Measurements from ENCODE around the gene EPB41L3. TPM values are rescaled to one million over a fixed set of nuclear protein-coding genes. Genes with fewer than 3 reads are reported as not detected.

Gene EPB41L3
- total RNA-seq, 1 donor from 2014 or later = 58.1 TPM

DNA sequence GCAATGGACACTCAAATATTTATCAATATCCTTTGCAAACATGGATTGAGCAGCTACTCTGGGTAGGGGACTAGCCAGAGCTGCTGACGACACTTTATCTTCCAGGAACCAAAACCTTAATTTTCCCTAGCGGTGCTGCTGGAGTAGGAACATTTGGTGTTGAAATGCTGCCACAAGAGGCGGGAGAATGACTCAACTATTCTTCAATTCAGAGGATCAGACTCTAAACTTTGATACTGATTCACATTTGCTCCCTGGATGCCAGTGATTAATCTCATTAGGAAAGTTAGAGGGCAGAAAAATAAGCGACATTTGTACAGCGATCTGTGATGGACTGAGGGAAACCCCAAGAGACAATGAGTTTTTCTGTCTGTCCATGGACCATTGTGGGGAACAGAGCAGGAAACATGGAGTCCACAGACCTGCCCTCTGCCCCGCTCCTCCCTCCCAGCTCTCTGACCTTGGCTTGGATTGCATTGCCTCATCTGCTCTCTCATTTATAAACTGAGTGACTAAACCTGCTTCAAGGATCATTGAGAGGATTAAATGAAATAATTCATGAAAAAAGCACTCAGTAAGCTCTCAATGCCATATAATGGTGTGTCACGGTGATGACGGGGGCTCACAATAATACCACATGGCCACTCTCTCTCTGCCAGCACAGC is 12.6 kb upstream of the EPB41L3 start:
- no peak overlapping the region for H3K27ac Mint-ChIP-seq

DNA sequence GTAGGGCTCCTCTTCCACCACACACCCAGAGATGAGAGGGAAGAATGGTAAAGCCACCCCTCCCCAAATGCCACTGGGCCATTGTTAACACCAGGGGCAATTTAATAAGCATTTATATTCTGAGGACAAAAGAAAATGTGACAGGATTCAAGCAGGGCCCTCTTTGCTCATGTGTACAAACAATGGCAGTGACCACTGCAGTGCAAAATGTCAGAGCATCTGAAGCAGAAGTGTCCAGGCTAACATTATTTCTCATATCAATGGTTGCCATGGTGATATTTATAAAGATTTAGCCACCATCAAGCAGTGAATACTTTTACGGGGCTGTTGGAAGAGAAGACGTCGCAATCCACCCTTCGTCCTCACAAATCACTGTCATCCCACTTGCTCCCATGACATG is 10.8 kb upstream of the EPB41L3 start:
- H3K27ac Mint-ChIP-seq = no peak overlapping the region

More for the DNA sequence above, 12.6 kb upstream of the EPB41L3 start:
- TF ChIP-seq, protein P1, sequence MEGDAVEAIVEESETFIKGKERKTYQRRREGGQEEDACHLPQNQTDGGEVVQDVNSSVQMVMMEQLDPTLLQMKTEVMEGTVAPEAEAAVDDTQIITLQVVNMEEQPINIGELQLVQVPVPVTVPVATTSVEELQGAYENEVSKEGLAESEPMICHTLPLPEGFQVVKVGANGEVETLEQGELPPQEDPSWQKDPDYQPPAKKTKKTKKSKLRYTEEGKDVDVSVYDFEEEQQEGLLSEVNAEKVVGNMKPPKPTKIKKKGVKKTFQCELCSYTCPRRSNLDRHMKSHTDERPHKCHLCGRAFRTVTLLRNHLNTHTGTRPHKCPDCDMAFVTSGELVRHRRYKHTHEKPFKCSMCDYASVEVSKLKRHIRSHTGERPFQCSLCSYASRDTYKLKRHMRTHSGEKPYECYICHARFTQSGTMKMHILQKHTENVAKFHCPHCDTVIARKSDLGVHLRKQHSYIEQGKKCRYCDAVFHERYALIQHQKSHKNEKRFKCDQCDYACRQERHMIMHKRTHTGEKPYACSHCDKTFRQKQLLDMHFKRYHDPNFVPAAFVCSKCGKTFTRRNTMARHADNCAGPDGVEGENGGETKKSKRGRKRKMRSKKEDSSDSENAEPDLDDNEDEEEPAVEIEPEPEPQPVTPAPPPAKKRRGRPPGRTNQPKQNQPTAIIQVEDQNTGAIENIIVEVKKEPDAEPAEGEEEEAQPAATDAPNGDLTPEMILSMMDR (conservative IDR thresholded peaks at IDR 0.05) = no peak
- no peak overlapping the region for H3K4me3 Mint-ChIP-seq
- H3K4me1 Mint-ChIP-seq (ENCODE audit: unreplicated experiment) = no peaks in the 10 kb centered on the region
- DNase-seq (ENCODE audit: extremely low spot score, unreplicated experiment) = no peak
- peaks cover 4% of the 10 kb centered on the region for H3K36me3 Mint-ChIP-seq
- no peaks in the 10 kb centered on the region for H3K9me3 Mint-ChIP-seq
- H3K27me3 Mint-ChIP-seq = no peaks in the 10 kb centered on the region

DNA sequence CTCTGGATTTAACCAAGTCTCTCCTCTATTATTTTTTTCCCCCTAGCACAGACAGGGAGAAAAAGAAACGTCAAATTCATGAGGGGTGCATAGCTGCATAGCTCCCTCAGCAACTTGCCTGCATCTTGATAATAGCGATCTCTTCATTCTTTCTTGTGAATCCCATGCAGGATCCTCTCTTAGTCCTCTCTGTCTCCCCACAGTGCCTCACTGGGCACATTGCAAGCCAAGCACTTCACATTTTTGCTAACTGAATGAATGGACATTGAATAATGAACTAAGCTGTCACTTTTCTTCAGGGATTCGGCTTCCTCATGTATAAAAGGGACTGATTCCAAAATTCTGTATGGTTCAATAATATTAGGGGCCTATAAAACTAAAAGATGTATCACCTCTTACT is 2.9 kb upstream of the EPB41L3 start:
- Mint-ChIP-seq H3K4me1 (ENCODE audit: unreplicated experiment) (peaks cover 10% of the 10 kb centered on the region), H3K27ac (no peak overlapping the region), H3K27me3 (peaks cover 25% of the 10 kb centered on the region), H3K36me3 (no peaks in the 10 kb centered on the region), H3K9me3 (no peaks in the 10 kb centered on the region), H3K4me3 (peak overlapping the region; percentile 33)
- DNase-seq (ENCODE audit: extremely low spot score, unreplicated experiment) = no peak
- TF ChIP-seq, protein P1 (conservative IDR thresholded peaks at IDR 0.05) = peak; percentile 71

More for the DNA sequence above, 10.8 kb upstream of the EPB41L3 start:
- peaks cover 4% of the 10 kb centered on the region for H3K36me3 Mint-ChIP-seq
- H3K4me1 Mint-ChIP-seq (ENCODE audit: unreplicated experiment) = no peaks in the 10 kb centered on the region
- no peaks in the 10 kb centered on the region for H3K9me3 Mint-ChIP-seq
- no peaks in the 10 kb centered on the region for H3K27me3 Mint-ChIP-seq
- no peak for DNase-seq (ENCODE audit: extremely low spot score, unreplicated experiment)
- TF ChIP-seq, protein P1 (conservative IDR thresholded peaks at IDR 0.05) = no peak
- no peak overlapping the region for H3K4me3 Mint-ChIP-seq

DNA sequence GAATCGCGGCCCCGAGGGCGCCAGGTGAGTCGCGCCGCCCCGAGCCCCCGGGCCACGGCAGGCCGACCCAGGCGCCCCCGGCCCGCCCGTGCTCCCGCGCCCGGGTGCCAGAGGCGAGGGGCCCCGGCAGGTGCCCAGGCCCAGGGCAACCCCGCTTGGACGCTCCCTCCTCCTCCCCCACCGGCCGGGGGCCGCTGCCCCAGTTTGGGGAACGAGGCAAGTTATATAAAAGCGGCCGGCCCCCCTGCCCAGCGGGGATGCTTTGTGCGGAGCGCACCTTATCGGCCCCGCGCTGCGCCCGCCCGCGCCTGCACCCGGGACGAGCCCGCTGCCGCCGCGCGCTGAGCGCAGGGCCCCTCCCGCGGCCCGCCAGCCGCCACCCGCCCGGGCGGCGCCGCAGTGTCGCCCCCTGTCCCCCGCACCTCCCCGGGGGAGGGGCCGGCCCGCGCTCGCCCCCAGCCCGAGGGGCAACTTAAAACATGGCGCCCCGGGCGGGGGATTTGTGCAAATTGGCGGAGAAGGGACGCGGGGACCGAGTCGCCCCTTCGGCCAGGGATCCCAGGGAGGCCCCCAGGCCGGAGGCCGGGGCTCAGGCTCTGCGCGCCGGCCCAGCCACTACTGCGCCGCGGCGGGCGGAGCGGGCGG is 639 bp downstream of the EPB41L3 start:
- Mint-ChIP-seq H3K27ac (peak overlapping the region; percentile 80), H3K4me3 (peak overlapping the region; percentile 92), H3K27me3 (peaks cover 31% of the 10 kb centered on the region), H3K36me3 (no peaks in the 10 kb centered on the region), H3K4me1 (ENCODE audit: unreplicated experiment) (peaks cover 26% of the 10 kb centered on the region), H3K9me3 (no peaks in the 10 kb centered on the region)
- DNase-seq (ENCODE audit: extremely low spot score, unreplicated experiment) = peak; percentile 74
- TF ChIP-seq, protein P1 (conservative IDR thresholded peaks at IDR 0.05) = no peak

- H3K27ac Mint-ChIP-seq = peak overlapping the region; percentile 80
- peak overlapping the region; percentile 92 for H3K4me3 Mint-ChIP-seq
- no peak for DNase-seq (ENCODE audit: extremely low spot score, unreplicated experiment)
- H3K9me3 Mint-ChIP-seq = no peaks in the 10 kb centered on the region
- TF ChIP-seq, protein P1 (conservative IDR thresholded peaks at IDR 0.05) = no peak
- H3K4me1 Mint-ChIP-seq (ENCODE audit: unreplicated experiment) = peaks cover 26% of the 10 kb centered on the region
- H3K36me3 Mint-ChIP-seq = no peaks in the 10 kb centered on the region
- H3K27me3 Mint-ChIP-seq = peaks cover 31% of the 10 kb centered on the region
These were observed 1.2 kb downstream of the EPB41L3 start for GRCh38 chr18:5542515-5543035.
